Measurements from ENCODE around the gene ZACN.

The ZACN gene

DNA sequence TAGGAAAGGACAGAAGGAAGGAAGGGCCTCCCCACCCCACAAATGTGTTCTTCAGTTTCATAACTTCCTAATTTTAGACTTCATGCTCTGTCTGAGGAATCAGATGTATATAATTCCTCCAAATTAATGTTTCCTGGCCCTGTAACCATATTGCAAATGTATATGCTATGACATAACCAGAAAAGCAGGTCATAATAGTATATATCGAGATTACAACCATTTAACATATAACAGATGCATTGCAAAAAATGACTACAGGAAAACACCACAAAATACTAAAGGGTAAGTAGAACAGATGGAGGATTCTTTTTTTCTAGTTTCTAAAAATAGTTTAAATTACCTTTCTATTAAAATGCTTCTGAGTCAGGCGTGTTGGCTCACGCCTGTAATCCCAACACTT is 27.7 kb downstream of the ZACN start:
- DNase-seq, result no peak

DNA sequence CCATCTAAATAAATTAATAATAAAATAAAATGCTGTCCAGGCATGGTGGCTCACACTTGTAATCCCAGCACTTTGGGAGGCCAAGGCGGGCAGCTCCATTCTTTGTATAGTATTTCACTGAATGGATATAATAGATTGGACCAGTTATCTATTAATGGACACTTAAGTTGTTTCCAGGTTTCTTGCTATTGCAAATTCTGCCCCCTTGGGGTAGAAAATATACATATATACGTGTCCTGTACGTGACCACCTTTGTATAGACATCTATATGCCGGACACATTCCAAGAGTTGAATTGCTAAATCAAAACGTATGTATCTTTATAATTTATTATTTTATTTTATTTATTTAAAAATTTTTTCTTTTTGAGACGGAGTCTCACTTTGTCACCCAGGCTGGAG is 28.5 kb downstream of the ZACN start:
- no peak for DNase-seq

DNA sequence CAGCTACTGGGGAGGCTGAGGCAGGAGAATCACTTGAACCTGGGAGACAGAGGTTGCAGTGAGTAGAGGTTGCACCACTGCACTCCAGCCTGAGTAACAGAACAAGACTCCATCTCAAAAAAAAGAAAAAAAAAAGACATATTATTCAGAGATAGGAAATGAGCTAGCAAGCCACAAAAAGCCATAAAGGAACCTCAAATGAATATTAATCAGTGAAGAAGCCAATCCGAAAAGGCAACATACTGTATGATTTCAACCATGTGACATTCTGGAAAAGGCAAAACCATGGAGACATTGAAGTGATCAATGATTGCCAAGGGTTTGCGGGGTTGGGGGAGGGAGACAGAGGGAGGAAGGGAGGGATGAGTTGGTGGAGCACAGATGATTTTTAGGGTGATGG is 33.0 kb downstream of the ZACN start:
- DNase-seq, result no peak

DNA sequence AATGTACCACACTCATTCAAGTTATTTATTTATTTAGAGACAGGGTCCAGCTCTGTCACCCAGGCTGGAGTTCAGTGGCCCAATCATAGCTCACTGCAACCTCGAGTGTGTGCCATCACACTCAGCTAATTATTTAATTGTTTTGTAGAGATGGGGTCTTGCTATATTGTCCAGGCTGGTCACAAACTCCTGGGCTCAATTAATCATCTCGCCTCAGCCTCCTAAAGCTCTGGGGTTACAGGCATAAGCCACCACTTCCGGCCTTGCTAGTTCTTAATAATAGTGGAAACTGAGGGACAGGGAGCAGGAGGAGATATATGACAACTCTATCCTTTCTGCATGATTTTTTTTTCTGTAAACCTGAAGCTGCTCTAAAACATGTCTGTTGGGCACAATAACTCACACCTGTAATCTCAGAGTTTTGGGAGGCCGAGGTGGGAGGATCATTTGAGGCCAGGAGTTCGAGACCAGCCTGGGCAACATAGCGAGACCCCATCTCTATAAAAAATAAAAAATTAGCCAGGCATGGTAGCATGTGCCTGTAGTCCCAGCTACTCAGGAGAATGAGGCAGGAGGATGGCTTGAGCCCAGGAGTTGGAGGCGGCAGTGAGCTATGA is 36.3 kb downstream of the ZACN start:
- no peak for DNase-seq

DNA sequence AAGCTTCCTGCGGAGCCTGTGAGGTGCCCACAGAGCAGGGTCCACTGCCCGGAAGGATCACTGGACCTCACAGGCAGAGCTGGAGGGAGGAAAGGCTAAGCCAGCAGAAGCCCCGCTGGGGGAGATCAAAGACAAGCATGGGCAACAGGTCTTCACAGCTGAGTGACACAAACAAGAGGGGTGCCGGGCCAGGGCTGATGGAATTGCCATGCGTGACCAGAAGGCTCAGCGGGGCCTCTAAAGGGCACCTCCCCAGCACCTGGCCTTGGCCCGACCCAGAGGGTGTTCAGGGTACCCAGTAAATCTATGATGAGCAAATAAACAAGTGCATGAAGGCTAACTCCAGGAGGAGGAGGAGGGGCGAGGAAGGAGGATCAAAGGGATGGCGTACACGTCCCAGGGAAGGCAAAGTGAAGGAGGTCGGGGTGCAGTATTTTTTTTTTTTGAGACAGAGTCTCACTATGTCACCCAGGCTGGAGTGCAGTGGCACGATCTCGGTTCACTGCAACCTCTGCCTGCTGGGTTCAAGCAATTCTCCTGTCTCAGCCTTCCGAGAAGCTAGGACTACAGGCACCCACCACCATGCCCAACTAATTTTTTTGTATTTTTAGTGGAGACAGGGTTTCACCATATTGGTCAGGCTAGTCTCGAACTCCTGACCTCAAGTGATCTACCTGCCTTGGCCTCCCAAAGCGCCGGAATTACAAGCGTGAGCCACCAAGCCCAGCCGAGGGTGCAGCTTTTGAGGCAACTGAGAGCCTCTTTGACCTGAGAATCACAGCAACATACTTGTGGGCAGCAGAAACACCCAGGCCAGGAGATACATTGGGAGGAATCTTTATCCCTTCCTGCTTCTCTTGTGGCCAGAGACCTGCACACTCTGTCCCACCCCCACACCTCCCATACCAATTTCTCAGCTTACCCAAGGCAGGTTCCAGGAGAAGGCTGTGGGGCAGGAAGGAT is 40.7 kb downstream of the ZACN start:
- no peak for DNase-seq

DNA sequence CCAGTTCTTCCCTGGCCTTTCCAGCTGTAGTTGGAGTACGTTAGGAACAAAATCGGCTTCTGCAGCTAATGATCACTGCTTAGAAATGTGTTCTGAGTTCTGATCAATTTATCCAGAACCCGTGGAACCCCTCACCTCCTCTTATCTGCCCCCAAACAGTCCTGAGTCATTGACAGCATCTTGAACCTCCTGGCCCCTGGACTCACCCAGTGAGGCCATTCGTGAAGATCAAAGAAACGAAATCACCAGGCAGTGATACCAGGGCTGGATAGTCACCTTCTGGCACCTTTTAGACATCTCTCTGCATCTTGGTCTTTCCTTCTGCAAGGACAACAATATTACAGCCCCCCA is 41.7 kb downstream of the ZACN start:
- no peak for DNase-seq

DNA sequence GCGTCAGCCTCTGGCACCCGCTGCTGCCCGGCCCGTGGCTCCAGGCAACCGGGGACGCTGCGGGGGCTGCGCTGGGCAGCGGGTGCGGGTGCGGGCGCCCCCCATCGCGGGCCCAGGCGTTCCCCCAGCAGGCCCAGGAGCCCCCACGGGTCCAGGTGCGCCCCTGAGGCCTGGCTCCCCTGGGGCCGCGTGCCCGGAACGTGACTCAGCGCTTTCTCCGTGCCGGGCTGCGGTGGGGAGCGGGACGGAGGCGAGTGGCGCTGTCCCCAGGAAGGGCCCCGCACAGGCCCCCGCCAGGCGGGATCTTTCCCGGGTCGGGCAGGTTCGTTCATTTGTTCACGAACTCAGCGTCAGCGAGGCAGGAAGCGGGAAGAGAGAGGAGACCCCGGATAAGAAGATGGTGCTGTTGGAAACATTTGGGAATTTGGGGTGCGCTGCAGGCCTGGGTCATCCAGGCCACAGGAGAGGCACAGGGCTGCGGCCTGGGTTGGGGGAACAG is 43.0 kb downstream of the ZACN start:
- DNase-seq, result no peak

DNA sequence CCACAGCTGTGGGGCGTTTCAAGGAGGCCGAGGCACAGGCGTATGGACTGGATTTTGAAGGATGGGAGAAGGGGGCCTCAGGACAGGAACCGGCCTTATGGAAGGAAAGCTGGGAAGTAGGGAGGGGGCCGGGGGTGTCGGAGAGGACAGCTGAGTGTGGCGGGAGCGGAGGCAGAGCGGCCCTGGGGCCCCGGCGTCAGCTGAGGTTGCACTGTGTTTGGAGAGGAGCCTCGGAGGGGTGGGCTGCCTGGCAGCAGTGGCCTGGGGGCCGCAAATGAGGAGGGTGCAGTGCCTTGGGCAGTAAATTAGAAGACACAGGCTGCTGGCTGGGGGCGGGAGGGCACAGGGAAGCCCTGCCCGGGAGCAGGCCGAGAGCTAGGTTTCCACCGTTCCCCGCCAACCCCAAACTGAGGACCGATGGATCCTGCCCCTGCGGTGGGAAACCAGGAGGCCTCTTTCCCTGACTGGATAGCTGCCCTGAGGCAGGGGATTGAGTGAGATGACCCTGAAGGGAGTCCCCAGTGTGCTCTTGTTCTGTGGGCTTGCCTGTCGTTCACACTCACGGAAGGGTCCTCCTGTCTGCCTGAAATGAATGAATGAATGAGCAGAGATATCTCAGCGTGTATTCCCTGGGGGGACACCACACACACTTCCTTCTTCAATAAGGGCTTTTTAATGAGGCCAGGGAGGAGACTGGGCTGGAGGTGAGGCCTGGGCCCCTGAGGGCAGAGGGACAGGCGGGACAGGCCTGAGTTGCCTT is 43.6 kb downstream of the ZACN start:
- no peak for DNase-seq

DNA sequence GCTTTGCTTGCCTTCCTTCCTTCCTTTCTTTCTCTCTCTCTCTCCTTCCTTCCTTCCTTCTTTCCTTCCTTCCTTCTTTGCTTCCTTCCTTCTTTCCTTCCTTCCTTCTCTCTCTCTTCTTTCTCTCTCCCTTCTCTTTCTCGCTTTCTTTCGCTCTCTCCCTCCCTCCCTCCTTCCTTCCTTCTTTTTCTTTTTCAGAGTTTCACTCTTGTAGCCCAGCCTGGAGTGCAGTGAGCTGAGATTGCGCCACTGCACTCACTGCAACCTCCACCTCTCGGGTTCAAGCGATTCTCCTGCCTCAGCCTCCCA is 44.2 kb downstream of the ZACN start:
- no peak for DNase-seq

DNA sequence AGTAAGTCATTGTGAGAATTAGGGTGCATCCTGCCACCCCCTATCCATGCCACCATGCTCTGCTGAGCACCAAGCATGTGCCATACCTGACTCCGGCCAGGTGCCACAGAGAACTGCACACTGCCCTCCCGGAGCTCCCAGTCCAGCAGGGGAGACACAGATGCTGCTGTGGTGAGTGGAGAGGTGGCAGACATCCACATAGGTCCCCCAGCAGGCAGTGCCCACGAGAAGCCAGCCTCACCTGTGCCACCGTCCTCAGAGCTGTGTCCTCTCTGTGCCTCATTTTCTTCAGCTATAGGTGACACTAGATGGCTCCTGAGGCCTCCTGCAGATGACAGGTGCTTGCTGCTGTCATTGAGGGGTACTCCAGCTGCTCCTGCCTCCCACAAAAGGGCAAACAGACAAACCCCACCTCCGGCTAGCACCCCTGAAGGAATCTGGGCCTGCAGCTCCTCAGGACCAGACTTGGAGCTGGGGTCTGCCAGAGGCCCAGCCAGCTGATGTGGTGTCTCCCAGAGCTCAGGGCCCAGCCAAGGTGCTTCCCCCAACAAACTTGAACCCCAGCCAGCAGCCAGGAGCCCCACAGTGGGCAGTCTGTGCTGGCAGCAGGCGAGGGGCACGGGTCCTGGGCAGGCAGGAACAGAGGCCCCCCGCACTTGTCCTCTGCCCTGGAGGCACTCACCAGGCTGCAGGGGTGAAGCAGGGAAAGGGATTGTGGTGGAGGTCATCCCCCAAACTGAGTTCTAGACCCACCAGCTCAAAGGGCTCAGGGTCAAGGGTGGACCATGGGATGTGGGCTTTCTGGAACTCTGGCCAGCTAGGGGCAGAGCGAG is 45.0 kb downstream of the ZACN start:
- no peak for DNase-seq

DNA sequence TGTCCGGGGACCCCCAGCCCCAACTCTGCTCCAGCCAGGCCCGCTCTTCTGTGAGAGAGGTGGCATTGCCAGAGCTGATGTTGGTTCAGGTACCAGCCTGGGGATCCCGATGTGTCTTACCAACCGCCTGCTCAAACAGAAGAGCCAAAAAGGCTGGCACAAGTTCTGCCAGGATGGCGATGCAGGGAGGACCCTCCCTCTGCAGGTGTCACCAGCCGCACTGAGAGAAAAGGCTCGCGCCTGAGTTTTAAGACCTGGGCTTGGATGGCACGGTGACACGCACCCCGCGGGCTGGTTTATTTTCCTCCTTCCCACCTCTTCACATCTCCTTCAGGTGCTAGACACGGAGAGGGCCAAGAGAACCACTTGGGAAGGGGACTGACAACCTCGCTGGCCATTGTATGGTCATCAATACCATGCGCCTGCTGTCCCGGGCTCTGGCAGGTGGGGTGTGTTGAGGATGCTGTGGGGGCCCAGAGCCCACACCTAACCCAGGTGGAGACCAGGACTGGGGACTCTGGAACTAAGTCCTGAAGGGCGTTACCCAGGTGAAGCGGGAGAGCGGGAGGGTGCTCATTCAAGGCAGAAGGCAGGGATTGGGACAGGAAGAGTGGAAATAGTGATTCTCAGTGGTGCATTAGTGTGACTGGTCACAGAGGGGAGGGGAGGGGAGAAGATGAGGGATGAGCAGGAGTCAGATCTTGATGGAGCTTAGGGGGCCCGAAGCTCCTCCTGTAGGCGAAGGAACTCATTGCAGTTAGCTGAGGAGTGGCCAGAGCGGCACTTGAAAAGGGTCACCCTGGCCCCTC is 45.8 kb downstream of the ZACN start:
- DNase-seq, result no peak

DNA sequence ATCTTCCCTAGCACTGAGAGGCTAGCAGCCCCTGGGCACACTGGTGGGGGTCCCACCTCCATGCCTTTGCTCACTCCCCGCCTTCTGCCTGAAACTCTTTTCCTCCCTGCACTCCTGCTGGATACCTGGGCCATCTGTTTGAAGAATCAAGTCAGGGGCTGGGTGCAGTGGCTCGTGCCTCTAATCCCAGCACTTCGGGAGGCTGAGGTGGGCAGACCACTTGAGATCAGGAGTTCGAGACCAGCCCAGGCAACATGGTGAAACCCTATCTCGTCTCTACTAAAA is 46.4 kb downstream of the ZACN start:
- DNase-seq, result no peak

DNA sequence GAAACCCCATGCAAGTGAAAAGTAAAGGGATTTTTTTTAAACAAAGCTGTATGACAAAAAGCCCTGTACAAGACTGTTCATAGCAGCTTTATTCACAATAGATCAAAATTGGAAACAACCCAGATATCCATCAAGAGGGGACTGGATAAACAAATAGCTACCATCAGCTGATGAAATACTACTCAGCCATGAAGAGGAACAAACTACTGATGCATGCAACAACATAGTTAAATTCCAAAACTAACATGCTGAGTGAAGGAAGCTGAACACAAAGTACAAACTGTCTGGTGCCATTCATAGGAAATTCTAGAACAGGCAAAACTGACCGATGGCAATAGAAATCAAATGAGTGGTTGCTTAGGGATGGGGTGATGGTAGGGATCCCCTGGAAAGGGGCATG is 46.9 kb downstream of the ZACN start:
- no peak for DNase-seq

DNA sequence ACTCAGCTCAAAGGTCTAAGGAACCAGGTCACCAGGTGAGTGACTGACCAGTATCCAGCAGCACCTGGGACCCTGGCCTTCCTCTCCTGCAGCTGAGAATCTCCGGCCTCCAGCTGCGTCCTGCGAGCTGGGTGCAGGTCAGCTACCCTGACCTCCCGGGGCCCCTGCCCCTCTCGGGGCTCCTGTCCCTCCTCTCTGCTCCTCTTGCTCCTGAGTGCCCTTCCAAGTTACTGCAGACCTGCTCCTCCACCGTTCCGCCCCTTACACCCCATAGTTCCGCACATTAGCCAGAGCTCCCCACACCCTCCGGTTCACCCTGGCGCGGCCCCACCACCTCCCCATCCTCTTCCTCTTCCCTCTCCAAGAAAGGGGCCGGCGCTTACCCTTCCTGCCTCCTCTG is 51.5 kb downstream of the ZACN start:
- no peak for DNase-seq

DNA sequence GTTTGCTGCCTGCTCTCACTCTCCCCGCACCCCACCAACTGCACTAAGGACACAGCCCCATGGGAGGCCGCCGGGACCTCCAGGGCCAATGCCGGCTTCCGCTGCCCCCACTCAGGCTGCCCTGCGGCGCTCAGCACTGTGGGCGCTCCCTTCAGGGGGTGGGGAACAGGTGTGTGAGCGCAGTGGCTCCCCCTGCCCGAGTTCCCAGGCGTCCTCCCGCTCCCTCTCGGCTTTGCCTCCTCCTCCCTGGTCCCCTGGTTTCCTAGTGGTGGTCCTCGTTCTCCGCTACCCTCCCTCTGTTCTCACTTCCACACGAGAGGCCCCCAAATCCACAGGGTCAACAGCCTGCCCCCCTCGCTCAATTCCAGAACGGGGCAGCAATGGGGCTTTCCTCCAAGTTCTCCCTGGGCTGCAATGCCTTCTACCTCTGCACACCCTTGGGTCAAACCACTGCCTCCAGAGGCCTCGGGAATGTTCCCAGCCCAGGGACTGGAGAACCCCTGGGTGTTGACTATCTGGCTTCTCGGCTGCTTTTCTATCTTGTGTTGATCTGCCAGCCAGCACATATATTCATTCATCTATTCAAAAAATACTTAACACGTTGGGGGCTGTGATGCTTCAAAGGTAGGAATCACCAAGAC is 52.2 kb downstream of the ZACN start:
- no peak for DNase-seq

DNA sequence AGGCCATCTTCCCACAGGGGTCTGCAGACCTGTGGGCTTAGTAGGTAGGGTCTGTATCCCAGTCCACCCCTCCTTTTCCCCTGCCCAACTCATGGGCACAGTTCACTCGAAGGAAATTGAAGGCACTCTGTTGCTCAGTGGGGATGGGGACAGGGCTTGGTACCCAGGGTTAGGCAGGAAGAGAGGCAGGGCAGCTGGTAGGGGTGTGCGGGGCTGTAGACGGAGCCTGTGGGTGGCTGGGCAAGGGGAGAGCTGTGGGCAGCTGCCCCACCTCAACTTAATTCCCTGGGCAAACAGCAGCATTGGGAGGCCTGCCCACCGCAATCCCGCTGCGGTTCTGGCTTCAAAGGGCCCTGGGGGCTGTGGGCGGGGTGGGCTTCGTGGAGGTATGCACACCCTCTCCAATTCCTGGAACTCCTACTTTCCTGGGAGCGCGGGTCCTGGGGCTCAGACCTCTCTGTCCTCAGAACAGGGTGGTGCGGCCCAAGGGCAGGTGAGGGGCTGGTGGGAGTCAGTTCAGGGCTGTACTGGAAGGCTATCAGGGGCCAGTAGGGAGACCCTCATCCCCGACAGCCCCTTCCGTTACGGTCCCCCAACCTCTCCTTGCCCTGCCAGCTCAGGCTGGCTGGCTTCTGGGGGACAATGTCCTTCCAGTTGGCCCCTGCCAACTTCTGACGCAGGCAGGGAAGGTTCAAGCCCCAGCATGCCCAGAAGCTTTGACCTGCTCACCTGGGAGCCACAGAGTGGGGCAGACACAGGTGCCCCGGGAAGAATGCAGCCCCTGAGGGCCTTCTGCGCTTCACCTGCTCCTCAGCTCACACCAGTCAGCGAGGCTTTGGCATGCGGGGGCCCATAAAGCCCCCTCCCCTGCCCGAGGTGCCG is 53.0 kb downstream of the ZACN start:
- no peak for DNase-seq
